ENCODE measurements around the gene DENND5A.

DNA sequence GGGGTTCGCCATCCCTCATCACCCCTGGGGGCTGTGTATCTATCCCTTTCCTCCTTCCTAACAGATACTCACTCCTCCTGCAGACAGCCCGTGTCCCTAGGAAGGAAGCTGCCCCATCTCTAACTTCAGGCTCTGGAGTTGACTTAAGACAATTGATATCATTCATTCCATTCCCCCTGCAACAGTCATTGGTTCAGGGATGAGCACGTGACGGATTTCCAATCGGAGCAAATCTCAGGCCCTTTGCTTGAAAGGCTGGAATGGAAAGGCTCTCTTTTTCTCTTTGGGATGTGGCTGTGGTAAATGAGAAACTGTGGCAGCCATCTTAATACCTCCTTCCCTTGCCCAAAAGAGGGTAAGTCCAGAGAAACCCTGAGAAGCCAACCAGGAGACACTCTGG lies 168.7 kb downstream of the DENND5A start:
- TF ChIP-seq POLR2A (IDR thresholded peaks at IDR 0.05) (no peak), EP300 (IDR thresholded peaks at IDR 0.05; ENCODE audit: low read depth) (no peak), POLR2AphosphoS5 (IDR thresholded peaks at IDR 0.05) (no peak)
- TF ChIP-seq, protein P1, sequence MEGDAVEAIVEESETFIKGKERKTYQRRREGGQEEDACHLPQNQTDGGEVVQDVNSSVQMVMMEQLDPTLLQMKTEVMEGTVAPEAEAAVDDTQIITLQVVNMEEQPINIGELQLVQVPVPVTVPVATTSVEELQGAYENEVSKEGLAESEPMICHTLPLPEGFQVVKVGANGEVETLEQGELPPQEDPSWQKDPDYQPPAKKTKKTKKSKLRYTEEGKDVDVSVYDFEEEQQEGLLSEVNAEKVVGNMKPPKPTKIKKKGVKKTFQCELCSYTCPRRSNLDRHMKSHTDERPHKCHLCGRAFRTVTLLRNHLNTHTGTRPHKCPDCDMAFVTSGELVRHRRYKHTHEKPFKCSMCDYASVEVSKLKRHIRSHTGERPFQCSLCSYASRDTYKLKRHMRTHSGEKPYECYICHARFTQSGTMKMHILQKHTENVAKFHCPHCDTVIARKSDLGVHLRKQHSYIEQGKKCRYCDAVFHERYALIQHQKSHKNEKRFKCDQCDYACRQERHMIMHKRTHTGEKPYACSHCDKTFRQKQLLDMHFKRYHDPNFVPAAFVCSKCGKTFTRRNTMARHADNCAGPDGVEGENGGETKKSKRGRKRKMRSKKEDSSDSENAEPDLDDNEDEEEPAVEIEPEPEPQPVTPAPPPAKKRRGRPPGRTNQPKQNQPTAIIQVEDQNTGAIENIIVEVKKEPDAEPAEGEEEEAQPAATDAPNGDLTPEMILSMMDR (IDR thresholded peaks at IDR 0.05) = no peak
